ENCODE data around the gene FAR2.

FAR2 gene

DNA sequence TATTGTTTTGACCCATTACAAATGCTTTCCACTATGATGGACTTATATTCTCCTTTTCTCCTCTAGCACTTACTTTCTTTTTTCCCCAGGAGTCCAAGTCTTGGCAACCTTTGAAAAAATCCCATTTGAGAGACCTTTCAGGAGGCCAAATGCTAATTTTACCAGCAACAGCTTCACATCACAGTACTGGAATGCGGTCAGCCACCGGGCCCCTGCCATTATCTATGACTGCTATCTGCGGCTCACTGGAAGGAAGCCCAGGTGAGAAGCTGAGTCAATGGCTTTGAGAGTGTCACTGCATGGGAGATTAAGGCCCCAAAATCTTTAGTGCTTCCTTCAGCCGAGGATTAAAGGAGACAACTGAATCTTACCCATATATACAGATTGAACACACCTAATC is 167.7 kb downstream of the FAR2 start:
- Histone ChIP-seq H3K9ac (ENCODE audit: low read length) (no peak overlapping the region), H2AFZ (ENCODE audit: low read depth, low read length) (no peak overlapping the region), H3K4me2 (ENCODE audit: low read length) (no peak overlapping the region), H3K4me3 (ENCODE audit: low read length) (no peak overlapping the region), H3K36me3 (replicated peaks; ENCODE audit: low read depth, low read length) (no peaks in the 10 kb centered on the region), H4K20me1 (ENCODE audit: insufficient read depth, low read length) (no peaks in the 10 kb centered on the region), H3K27me3 (ENCODE audit: low read depth, low read length) (no peaks in the 10 kb centered on the region), H3K9me3 (ENCODE audit: insufficient read depth, low read length) (no peaks in the 10 kb centered on the region), H3K27ac (ENCODE audit: low read length) (no peak overlapping the region), H3K4me1 (ENCODE audit: low read length) (peaks cover 8% of the 10 kb centered on the region), H3K79me2 (ENCODE audit: low read length) (no peaks in the 10 kb centered on the region)
- no peak for TF ChIP-seq EZH2phosphoT487 (IDR thresholded peaks at IDR 0.05; ENCODE audit: low read depth)
- TF ChIP-seq, protein P1, sequence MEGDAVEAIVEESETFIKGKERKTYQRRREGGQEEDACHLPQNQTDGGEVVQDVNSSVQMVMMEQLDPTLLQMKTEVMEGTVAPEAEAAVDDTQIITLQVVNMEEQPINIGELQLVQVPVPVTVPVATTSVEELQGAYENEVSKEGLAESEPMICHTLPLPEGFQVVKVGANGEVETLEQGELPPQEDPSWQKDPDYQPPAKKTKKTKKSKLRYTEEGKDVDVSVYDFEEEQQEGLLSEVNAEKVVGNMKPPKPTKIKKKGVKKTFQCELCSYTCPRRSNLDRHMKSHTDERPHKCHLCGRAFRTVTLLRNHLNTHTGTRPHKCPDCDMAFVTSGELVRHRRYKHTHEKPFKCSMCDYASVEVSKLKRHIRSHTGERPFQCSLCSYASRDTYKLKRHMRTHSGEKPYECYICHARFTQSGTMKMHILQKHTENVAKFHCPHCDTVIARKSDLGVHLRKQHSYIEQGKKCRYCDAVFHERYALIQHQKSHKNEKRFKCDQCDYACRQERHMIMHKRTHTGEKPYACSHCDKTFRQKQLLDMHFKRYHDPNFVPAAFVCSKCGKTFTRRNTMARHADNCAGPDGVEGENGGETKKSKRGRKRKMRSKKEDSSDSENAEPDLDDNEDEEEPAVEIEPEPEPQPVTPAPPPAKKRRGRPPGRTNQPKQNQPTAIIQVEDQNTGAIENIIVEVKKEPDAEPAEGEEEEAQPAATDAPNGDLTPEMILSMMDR (IDR thresholded peaks at IDR 0.05; ENCODE audit: low read depth, low read length): no peak

DNA sequence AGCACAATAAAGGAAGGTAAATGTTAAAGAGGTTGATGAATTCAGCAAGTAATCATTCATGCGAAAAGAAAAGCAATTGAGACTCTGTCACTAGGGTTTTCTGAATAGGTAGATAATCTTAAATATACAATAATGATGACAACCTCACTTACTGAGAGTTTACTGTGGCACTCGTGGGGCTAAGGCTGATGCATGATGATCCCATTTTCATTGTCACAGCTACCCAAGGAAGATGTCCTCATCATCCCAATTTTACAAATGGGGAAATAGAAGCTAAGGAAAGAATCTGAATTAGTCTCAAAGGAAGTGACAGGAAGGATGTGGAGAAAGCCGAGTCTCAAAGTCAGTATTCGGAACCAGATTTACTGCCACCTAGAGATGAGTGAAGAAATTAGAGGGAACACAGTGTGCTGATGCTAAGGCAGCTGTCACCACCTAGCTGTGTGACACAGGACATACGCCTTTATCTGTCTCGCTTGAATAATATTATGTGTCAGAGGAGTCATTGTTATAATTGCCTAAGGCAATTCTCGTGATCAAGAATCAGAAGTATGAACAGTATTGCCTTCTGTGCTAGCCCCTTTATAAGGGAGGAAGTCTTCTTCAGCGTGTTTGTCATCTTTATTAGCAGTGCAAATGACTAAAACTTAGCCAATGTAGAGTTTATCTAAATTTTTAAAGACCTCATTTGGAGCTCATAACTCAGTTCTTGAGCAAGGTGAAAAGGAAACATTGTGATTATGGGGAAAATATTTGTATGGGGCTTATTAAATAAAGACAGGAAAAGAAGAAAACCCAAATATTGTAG is 168.7 kb downstream of the FAR2 start:
- no peaks in the 10 kb centered on the region for H3K36me3 ChIP-seq (replicated peaks; ENCODE audit: low read depth, low read length)
- no peaks in the 10 kb centered on the region for H3K79me2 ChIP-seq (ENCODE audit: low read length)
- H4K20me1 ChIP-seq (ENCODE audit: insufficient read depth, low read length): no peaks in the 10 kb centered on the region
- peak overlapping the region; percentile 64 for H3K4me3 ChIP-seq (ENCODE audit: low read length)
- H3K27ac ChIP-seq (ENCODE audit: low read length): no peak overlapping the region
- H2AFZ ChIP-seq (ENCODE audit: low read depth, low read length): peak overlapping the region; percentile 68; the same call in 1 of the 2 replicates
- peak overlapping the region; percentile 80 for H3K4me2 ChIP-seq (ENCODE audit: low read length)
- H3K27me3 ChIP-seq (ENCODE audit: low read depth, low read length): no peaks in the 10 kb centered on the region
- no peak for TF ChIP-seq EZH2phosphoT487 (IDR thresholded peaks at IDR 0.05; ENCODE audit: low read depth)
- TF ChIP-seq, protein P1 (IDR thresholded peaks at IDR 0.05; ENCODE audit: low read depth, low read length): peak; percentile 99
- H3K9me3 ChIP-seq (ENCODE audit: insufficient read depth, low read length): no peaks in the 10 kb centered on the region
- H3K4me1 ChIP-seq (ENCODE audit: low read length): peaks cover 8% of the 10 kb centered on the region
- H3K9ac ChIP-seq (ENCODE audit: low read length): no peak overlapping the region

DNA sequence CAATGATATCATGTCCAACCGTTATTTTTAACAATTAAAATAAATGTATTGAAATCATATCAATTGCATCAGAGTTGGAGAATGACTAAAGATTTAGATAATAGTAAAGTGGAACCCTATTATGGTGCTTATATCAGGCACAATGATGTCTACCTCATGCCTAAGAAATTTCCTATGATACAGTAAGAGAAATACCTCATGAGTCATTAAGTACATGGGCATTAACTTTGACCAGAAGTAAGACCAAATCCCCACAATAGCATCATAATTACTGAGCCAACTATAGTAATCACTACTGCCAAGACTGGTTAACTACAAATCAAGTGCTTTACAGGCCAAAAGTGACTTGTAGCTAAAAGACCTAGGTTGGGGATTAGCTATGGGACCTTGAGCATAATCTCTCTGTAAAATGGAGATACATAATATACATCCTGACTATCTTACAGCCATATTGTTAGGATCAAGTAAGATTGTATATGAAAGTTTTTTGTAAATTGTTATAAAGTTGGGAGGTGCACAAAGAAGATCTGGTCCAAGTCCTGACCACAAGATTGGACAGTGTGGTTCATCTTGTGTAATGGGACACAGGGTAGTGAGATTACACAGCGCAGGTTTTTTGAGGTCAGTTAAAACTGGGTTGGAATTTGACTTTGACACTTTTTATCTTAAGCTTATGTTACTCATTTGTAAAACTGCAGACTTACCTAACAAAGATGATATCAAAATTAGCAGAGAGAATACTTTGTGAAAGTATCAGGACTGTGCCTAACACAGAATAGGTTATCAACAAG is 171.4 kb downstream of the FAR2 start:
- TF ChIP-seq, protein P1 (IDR thresholded peaks at IDR 0.05; ENCODE audit: low read depth, low read length): no peak
- no peak for TF ChIP-seq EZH2phosphoT487 (IDR thresholded peaks at IDR 0.05; ENCODE audit: low read depth)
- H3K36me3 ChIP-seq (replicated peaks; ENCODE audit: low read depth, low read length): no peaks in the 10 kb centered on the region
- no peak overlapping the region for H3K4me3 ChIP-seq (ENCODE audit: low read length)
- no peak overlapping the region for H2AFZ ChIP-seq (ENCODE audit: low read depth, low read length)
- H3K27ac ChIP-seq (ENCODE audit: low read length): no peak overlapping the region
- H3K79me2 ChIP-seq (ENCODE audit: low read length): no peaks in the 10 kb centered on the region
- H3K9ac ChIP-seq (ENCODE audit: low read length): no peak overlapping the region
- no peaks in the 10 kb centered on the region for H3K9me3 ChIP-seq (ENCODE audit: insufficient read depth, low read length)
- no peaks in the 10 kb centered on the region for H4K20me1 ChIP-seq (ENCODE audit: insufficient read depth, low read length)
- no peak overlapping the region for H3K4me2 ChIP-seq (ENCODE audit: low read length)
- H3K27me3 ChIP-seq (ENCODE audit: low read depth, low read length): no peaks in the 10 kb centered on the region
- H3K4me1 ChIP-seq (ENCODE audit: low read length): peaks cover 8% of the 10 kb centered on the region

DNA sequence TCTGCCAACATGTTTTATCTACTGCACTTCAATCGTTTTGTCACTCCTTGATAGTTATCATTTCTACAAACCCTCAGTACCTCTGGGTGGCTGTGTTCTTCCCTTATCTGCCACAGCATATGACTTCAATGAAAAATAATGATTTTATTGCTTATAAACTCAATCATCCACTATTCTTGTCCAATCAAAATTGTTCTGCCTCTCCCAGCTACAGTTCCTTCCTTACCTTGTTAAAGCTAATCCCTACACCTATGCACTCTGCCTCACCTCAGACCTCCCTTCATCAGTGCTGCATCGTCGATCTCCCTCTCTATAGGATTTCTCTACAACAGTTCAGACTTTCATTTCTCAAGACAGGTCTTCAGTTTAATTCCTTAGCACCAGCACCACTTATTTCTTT is 173.1 kb downstream of the FAR2 start:
- H3K27me3 ChIP-seq (ENCODE audit: low read depth, low read length): no peaks in the 10 kb centered on the region
- no peak overlapping the region for H3K4me3 ChIP-seq (ENCODE audit: low read length)
- H3K9me3 ChIP-seq (ENCODE audit: insufficient read depth, low read length): no peaks in the 10 kb centered on the region
- H2AFZ ChIP-seq (ENCODE audit: low read depth, low read length): no peak overlapping the region
- no peak overlapping the region for H3K9ac ChIP-seq (ENCODE audit: low read length)
- no peaks in the 10 kb centered on the region for H4K20me1 ChIP-seq (ENCODE audit: insufficient read depth, low read length)
- TF ChIP-seq, protein P1 (IDR thresholded peaks at IDR 0.05; ENCODE audit: low read depth, low read length): no peak
- no peak for TF ChIP-seq EZH2phosphoT487 (IDR thresholded peaks at IDR 0.05; ENCODE audit: low read depth)
- H3K4me2 ChIP-seq (ENCODE audit: low read length): no peak overlapping the region
- H3K79me2 ChIP-seq (ENCODE audit: low read length): no peaks in the 10 kb centered on the region
- H3K4me1 ChIP-seq (ENCODE audit: low read length): peaks cover 8% of the 10 kb centered on the region
- H3K36me3 ChIP-seq (replicated peaks; ENCODE audit: low read depth, low read length): no peaks in the 10 kb centered on the region
- no peak overlapping the region for H3K27ac ChIP-seq (ENCODE audit: low read length)

Data from OCI-LY3 (cell line).